Esophagus mucosa (tissue), 1 donor: Measurements from ENCODE around the gene PNMA6F. TPM values are rescaled to one million over a fixed set of nuclear protein-coding genes. Genes with fewer than 3 reads are reported as not detected.
"Not testable (repeated sequence)": the region's sequence is repeated elsewhere in the genome, so short reads cannot be mapped to it uniquely, and the experiment has no call there.

Experiments used
- ATAC-seq: fragments of 200-7000 bp; cut with Tn5 transposase; one replicate; pipeline ENCODE4 v1.9.1; 2020
- total RNA-seq: library from RNA; stranded (reverse); gene quantifications from one replicate; pipeline ENCODE4 v1.2.4, GENCODE V29; 2023
- donor health status: DM: yes; HTN: yes; CAD: no.

Gene PNMA6F
- total RNA-seq, 1 donor from 2014 or later = not detected

GRCh38 chrX:153334654-153335295 is 13.2 kb upstream of the PNMA6F start:
- no peak for ATAC-seq

- ATAC-seq = peak; percentile 97
These were observed 12.5 kb upstream of the PNMA6F start, which contains the start of gene ZNF275 for GRCh38 chrX:153333821-153334653. Gene ZNF275 (plus strand): TSS chrX:153334153. CDS start chrX:153336680, 2,527 bp downstream.

GRCh38 chrX:153333266-153333665 is 11.7 kb upstream of the PNMA6F start:
- ATAC-seq = no peak

- ATAC-seq = no peak
These were observed 6.0 kb upstream of the PNMA6F start for GRCh38 chrX:153327561-153327960.

GRCh38 chrX:153320555-153321184 is 897 bp downstream of the PNMA6F start:
- ATAC-seq = no peak

GRCh38 chrX:153320047-153320443 is 1.5 kb downstream of the PNMA6F start:
- not testable (repeated sequence) for ATAC-seq

GRCh38 chrX:153319295-153320046 is 2.1 kb downstream of the PNMA6F start:
- ATAC-seq = no peak

- no peak for ATAC-seq
These were observed 2.8 kb downstream of the PNMA6F start for GRCh38 chrX:153318811-153319210.

- no peak for ATAC-seq
These were observed 3.4 kb downstream of the PNMA6F start for GRCh38 chrX:153317996-153318722.

- no peak for ATAC-seq
These were observed 4.3 kb downstream of the PNMA6F start for GRCh38 chrX:153317306-153317705.

- ATAC-seq = no peak
These were observed 8.7 kb downstream of the PNMA6F start for GRCh38 chrX:153312842-153313241.

- no peak for ATAC-seq
These were observed 9.5 kb downstream of the PNMA6F start for GRCh38 chrX:153312041-153312440.

GRCh38 chrX:153310901-153311300 is 10.7 kb downstream of the PNMA6F start:
- ATAC-seq = no peak

- ATAC-seq = no peak
These were observed 14.0 kb downstream of the PNMA6F start for GRCh38 chrX:153307276-153308178.

GRCh38 chrX:153306527-153307115 is 14.9 kb downstream of the PNMA6F start:
- ATAC-seq = no peak

GRCh38 chrX:153305972-153306371 is 15.6 kb downstream of the PNMA6F start:
- no peak for ATAC-seq

- no peak for ATAC-seq
These were observed 16.4 kb downstream of the PNMA6F start for GRCh38 chrX:153304988-153305736.

GRCh38 chrX:153303276-153304262 is 18.0 kb downstream of the PNMA6F start:
- no peak for ATAC-seq
